GM18909 (cell line): ENCODE results near the gene MCTP2.

Source experiments
- ATAC-seq: cut with Tn5 transposase; IDR thresholded peaks from one replicate; pipeline ENCODE4 v1.9.1; 2021; ENCODE audit warnings: mild to moderate bottlenecking; ENCODE audit not compliant: unreplicated experiment, poor library complexity

The MCTP2 gene

GRCh38 chr15:94338243-94338846 is 107.0 kb downstream of the MCTP2 start:
- no peak for ATAC-seq

GRCh38 chr15:94346282-94346681 is 114.9 kb downstream of the MCTP2 start:
- no peak for ATAC-seq

- ATAC-seq: no peak
Observed at GRCh38 chr15:94348084-94348483, 116.7 kb downstream of the MCTP2 start.

- ATAC-seq: no peak
Observed at GRCh38 chr15:94351031-94351535, 119.7 kb downstream of the MCTP2 start.

GRCh38 chr15:94352636-94353487 is 121.5 kb downstream of the MCTP2 start:
- ATAC-seq: no peak

- no peak for ATAC-seq
Observed at GRCh38 chr15:94353488-94353820, 122.1 kb downstream of the MCTP2 start.

- no peak for ATAC-seq
Observed at GRCh38 chr15:94354655-94355054, 123.3 kb downstream of the MCTP2 start.

- no peak for ATAC-seq
Observed at GRCh38 chr15:94359716-94360115, 128.4 kb downstream of the MCTP2 start.

- no peak for ATAC-seq
Observed at GRCh38 chr15:94360251-94360685, 128.9 kb downstream of the MCTP2 start.

GRCh38 chr15:94362385-94363092 is 131.2 kb downstream of the MCTP2 start:
- ATAC-seq: no peak

- ATAC-seq: no peak
Observed at GRCh38 chr15:94363382-94363781, 132.0 kb downstream of the MCTP2 start.

GRCh38 chr15:94366781-94367180 is 135.4 kb downstream of the MCTP2 start:
- ATAC-seq: no peak

- ATAC-seq: no peak
Observed at GRCh38 chr15:94367726-94368535, 136.6 kb downstream of the MCTP2 start.

GRCh38 chr15:94370206-94370935 is 139.0 kb downstream of the MCTP2 start:
- no peak for ATAC-seq

GRCh38 chr15:94370936-94371285 is 139.6 kb downstream of the MCTP2 start:
- no peak for ATAC-seq

- no peak for ATAC-seq
Observed at GRCh38 chr15:94372821-94373220, 141.5 kb downstream of the MCTP2 start.

GRCh38 chr15:94375997-94376396 is 144.6 kb downstream of the MCTP2 start:
- no peak for ATAC-seq

- no peak for ATAC-seq
Observed at GRCh38 chr15:94379986-94380385, 148.6 kb downstream of the MCTP2 start.

GRCh38 chr15:94380798-94381197 is 149.4 kb downstream of the MCTP2 start:
- ATAC-seq: no peak

GRCh38 chr15:94381384-94381783 is 150.0 kb downstream of the MCTP2 start:
- no peak for ATAC-seq
